SK-N-SH (cell line): ENCODE results near the gene TOR1A. TPM values are rescaled to one million over a fixed set of nuclear protein-coding genes. Genes with fewer than 3 reads are reported as not detected.

ENCODE experiments used
- CTCF ChIA-PET: fragments of 300-600, 350-600 bp; formaldehyde crosslinking; extraction: SDS; loops from one replicate; lab custom pipeline; 2021; lab: Yijun Ruan, JAX
- POLR2A ChIA-PET: fragments of 350-600 bp; sonication (Branson Sonifier 250); formaldehyde crosslinking; extraction: SDS; loops from one replicate; lab custom pipeline; 2020; ENCODE audit warnings: antibody characterized with exemption, inconsistent platforms; lab: Yijun Ruan, JAX
- DNase-seq: peaks from one replicate; pipeline ENCODE4 v3.0.0; 2012
- H2AFZ ChIP-seq: fragments of 200-600 bp; sonication (generic); 2 replicates; pipeline ENCODE4 v1.8.1; 2016; ENCODE audit warnings: antibody characterized with exemption, mild to moderate bottlenecking, low read depth
- H3F3A ChIP-seq: fragments of 200-600 bp; sonication (generic); replicated peaks from 2 replicates; pipeline ENCODE3; 2016; ENCODE audit warnings: antibody characterized with exemption, mild to moderate bottlenecking; ENCODE audit not compliant: insufficient read depth
- H3K27ac ChIP-seq, 2 experiments: fragments of 200-500 bp in 1 of 2; fragments of 200-600 bp in 1 of 2; sonication (Bioruptor generic) in 1 of 2; sonication (generic), shearing (Covaris generic) in 1 of 2; 2 replicates each; pipeline versions ENCODE4 v1.5.1 to v1.6.1; 2014 to 2016; ENCODE audit warnings: low read depth in 2 of 2, inconsistent platforms in 1 of 2, low read length in 1 of 2, mild to moderate bottlenecking in 1 of 2, mixed read lengths in 1 of 2
- H3K27me3 ChIP-seq: fragments of 200-600 bp; sonication (generic), shearing (Covaris generic); 2 replicates; pipeline ENCODE4 v1.6.1; 2016; ENCODE audit warnings: mixed run types; ENCODE audit not compliant: insufficient read depth
- H3K36me3 ChIP-seq, 2 experiments: fragments of 200-500 bp in 1 of 2; fragments of 200-600 bp in 1 of 2; sonication (Bioruptor generic) in 1 of 2; sonication (generic) in 1 of 2; replicated peaks in 1 of 2; 2 replicates each; pipeline versions ENCODE3 to v1.5.1; 2014 to 2016; ENCODE audit warnings: low read length in 1 of 2, mild to moderate bottlenecking in 1 of 2; ENCODE audit not compliant: insufficient read depth in 2 of 2, control insufficient read depth in 1 of 2
- H3K4me1 ChIP-seq, 2 experiments: fragments of 200-500 bp in 1 of 2; fragments of 200-600 bp in 1 of 2; sonication (Bioruptor generic) in 1 of 2; sonication (generic), shearing (Covaris generic) in 1 of 2; 2 replicates each; pipeline versions ENCODE4 v1.5.1 to v1.6.1; 2014 to 2016; ENCODE audit warnings: low read depth in 1 of 2, low read length in 1 of 2, mixed run types in 1 of 2; ENCODE audit not compliant: insufficient read depth in 2 of 2, control insufficient read depth in 1 of 2
- H3K4me2 ChIP-seq: fragments of 200-600 bp; sonication (generic), shearing (Covaris generic); 2 replicates; pipeline ENCODE4 v1.6.1; 2017; ENCODE audit warnings: mixed run types
- H3K4me3 ChIP-seq, 2 experiments: fragments of 200-500 bp in 1 of 2; fragments of 200-600 bp in 1 of 2; sonication (Bioruptor generic) in 1 of 2; sonication (generic), shearing (Covaris generic) in 1 of 2; 2 replicates each; pipeline versions ENCODE4 v1.5.1 to v1.8.1; 2014 to 2016; ENCODE audit warnings: low read depth in 2 of 2, inconsistent platforms in 1 of 2, low read length in 1 of 2, mild to moderate bottlenecking in 1 of 2, mixed read lengths in 1 of 2, moderate library complexity in 1 of 2
- H3K79me2 ChIP-seq: fragments of 200-600 bp; sonication (generic); 2 replicates; pipeline ENCODE4 v1.8.1; 2017; ENCODE audit warnings: mild to moderate bottlenecking; ENCODE audit not compliant: insufficient read depth
- H3K9ac ChIP-seq: fragments of 200-600 bp; sonication (generic); 2 replicates; pipeline ENCODE4 v1.6.1; 2017; ENCODE audit warnings: mixed run types
- H3K9me2 ChIP-seq: fragments of 200-600 bp; sonication (generic); 2 replicates; pipeline ENCODE4 v1.6.1; 2017; ENCODE audit warnings: mixed run types
- H3K9me3 ChIP-seq: fragments of 200-600 bp; sonication (generic); 2 replicates; pipeline ENCODE4 v1.6.1; 2017; ENCODE audit warnings: mixed run types, mild to moderate bottlenecking, moderate library complexity
- H4K20me1 ChIP-seq: fragments of 200-600 bp; sonication (generic); 2 replicates; pipeline ENCODE4 v1.6.1; 2017; ENCODE audit warnings: mild to moderate bottlenecking, mixed run types; ENCODE audit not compliant: insufficient read depth
- CHD2 ChIP-seq: fragments of 150-350 bp; IDR thresholded peaks from 2 replicates; pipeline ENCODE4 v1.6.1; 2018; ENCODE audit warnings: low read length; ENCODE audit not compliant: partially characterized antibody
- ELF1 ChIP-seq: IDR thresholded peaks from 2 replicates; pipeline ENCODE4 v1.4.0; 2012
- EZH2phosphoT487 ChIP-seq: fragments of 200-600 bp; sonication (generic); IDR thresholded peaks from 2 replicates; pipeline ENCODE4 v1.6.1; 2017; ENCODE audit warnings: low read depth, mixed run types, mild to moderate bottlenecking, antibody characterized with exemption, moderate library complexity, borderline replicate concordance
- FOSL2 ChIP-seq: IDR thresholded peaks from 2 replicates; pipeline ENCODE4 v1.4.0; 2012; ENCODE audit warnings: low read depth, mild to moderate bottlenecking, moderate library complexity, borderline replicate concordance
- FOXM1 ChIP-seq: IDR thresholded peaks from 2 replicates; pipeline ENCODE4 v1.4.0; 2012; ENCODE audit warnings: low read depth, mild to moderate bottlenecking
- GABPA ChIP-seq: IDR thresholded peaks from 2 replicates; pipeline ENCODE4 v1.4.0; 2012; ENCODE audit warnings: low read depth, mild to moderate bottlenecking
- GATA2 ChIP-seq: sonication (generic); formaldehyde crosslinking; IDR thresholded peaks from 2 replicates; pipeline ENCODE4 v1.5.0; 2020; ENCODE audit warnings: mild to moderate bottlenecking, missing genetic modification reagents
- JUND ChIP-seq: IDR thresholded peaks from 2 replicates; pipeline ENCODE4 v1.4.0; 2012
- MEF2A ChIP-seq: IDR thresholded peaks from 2 replicates; pipeline ENCODE4 v1.4.0; 2012; ENCODE audit warnings: low read depth, borderline replicate concordance
- MXI1 ChIP-seq: IDR thresholded peaks from 2 replicates; pipeline ENCODE4 v1.6.1; 2012; ENCODE audit warnings: mild to moderate bottlenecking, low read depth, low read length, improper control_type of control experiment
- NRF1 ChIP-seq: IDR thresholded peaks from 2 replicates; pipeline ENCODE4 v1.6.1; 2012; ENCODE audit warnings: low read depth, mild to moderate bottlenecking, low read length
- PBX3 ChIP-seq: IDR thresholded peaks from 2 replicates; pipeline ENCODE4; 2012
- SMC3 ChIP-seq: IDR thresholded peaks from 2 replicates; pipeline ENCODE4 v1.6.1; 2012; ENCODE audit warnings: low read depth, low read length, improper control_type of control experiment
- TEAD4 ChIP-seq: IDR thresholded peaks from 2 replicates; pipeline ENCODE4 v1.4.0; 2012; ENCODE audit warnings: mild to moderate bottlenecking, borderline replicate concordance; ENCODE audit not compliant: insufficient read depth
- USF1 ChIP-seq: IDR thresholded peaks from 2 replicates; pipeline ENCODE4 v1.4.0; 2012; ENCODE audit warnings: low read depth, borderline replicate concordance
- YY1 ChIP-seq: IDR thresholded peaks from 2 replicates; pipeline ENCODE4 v1.4.0; 2012; ENCODE audit warnings: low read depth, mild to moderate bottlenecking
- ZBTB33 ChIP-seq: IDR thresholded peaks from 2 replicates; pipeline ENCODE4 v1.4.0; 2012; ENCODE audit warnings: low read depth, borderline replicate concordance
- WGBS: methylation state at CpG from one replicate; pipeline ENCODE4 v1.1.6; 2017; ENCODE audit warnings: low lambda C conversion rate; 5-methylcytosine and 5-hydroxymethylcytosine counted together
- polyA plus RNA-seq, 3 experiments: library from polyadenylated mRNA; depleted of rRNA; stranded (reverse); fragments of >200 nt; gene quantifications; 2 replicates each; pipeline ENCODE4 v1.2.3, GENCODE V29; 2012
- TF ChIP-seq, protein P1 (sequence below): fragments of 200-600 bp; sonication (generic); IDR thresholded peaks from 2 replicates; pipeline ENCODE4 v1.6.1; 2017; ENCODE audit warnings: antibody characterized with exemption, mild to moderate bottlenecking, moderate library complexity
- TF ChIP-seq, protein P2 (sequence below): fragments of 150-350 bp; IDR thresholded peaks from 2 replicates; pipeline ENCODE4 v1.6.1; 2017; ENCODE audit warnings: antibody characterized with exemption, low read length, low read depth, borderline replicate concordance
- TF ChIP-seq, protein P3 (sequence below): IDR thresholded peaks from 2 replicates; pipeline ENCODE4 v1.6.1; 2012; ENCODE audit warnings: mild to moderate bottlenecking, low read depth, low read length, moderate library complexity

Gene TOR1A, protein sequence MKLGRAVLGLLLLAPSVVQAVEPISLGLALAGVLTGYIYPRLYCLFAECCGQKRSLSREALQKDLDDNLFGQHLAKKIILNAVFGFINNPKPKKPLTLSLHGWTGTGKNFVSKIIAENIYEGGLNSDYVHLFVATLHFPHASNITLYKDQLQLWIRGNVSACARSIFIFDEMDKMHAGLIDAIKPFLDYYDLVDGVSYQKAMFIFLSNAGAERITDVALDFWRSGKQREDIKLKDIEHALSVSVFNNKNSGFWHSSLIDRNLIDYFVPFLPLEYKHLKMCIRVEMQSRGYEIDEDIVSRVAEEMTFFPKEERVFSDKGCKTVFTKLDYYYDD
- polyA plus RNA-seq (2012; rRNA removed), result 85.3 and 120 TPM in 2 replicates
- 96.1 and 107 TPM in 2 replicates for polyA plus RNA-seq (2012; cell fraction: cytosol; rRNA removed)
- 41.4 and 53.5 TPM in 2 replicates for polyA plus RNA-seq (2012; cell fraction: nucleus; rRNA removed)

GRCh38 chr9:129823935-129824601, at the start of gene TOR1A:
TOR1A (minus strand) TSS chr9:129824136; CDS start chr9:129824085, 51 bp downstream.
- Histone ChIP-seq H3K79me2 (peaks cover 28% of the 10 kb centered on the region), H4K20me1 (no peaks in the 10 kb centered on the region), H3K9ac (peak within 1 kb of the TSS; percentile 89), H3F3A (peaks cover 20% of the 10 kb centered on the region), H3K27me3 (no peaks in the 10 kb centered on the region), H2AFZ (peak within 1 kb of the TSS; percentile 94), H3K4me1 (peaks cover 0 to 7% of the 10 kb centered on the region in 2 experiments; a peak in 1 of 4 replicates), H3K9me3 (no peaks in the 10 kb centered on the region), H3K9me2 (no peaks in the 10 kb centered on the region), H3K27ac (peak within 1 kb of the TSS; percentile 60 to 82; a peak in 3 of 4 replicates), H3K36me3 (peaks cover 22 to 51% of the 10 kb centered on the region in 2 experiments), H3K4me2 (peak within 1 kb of the TSS; percentile 95), H3K4me3 (peak within 1 kb of the TSS; percentile 65 to 76)
- CTCF ChIA-PET, result interaction anchor here (0.6 to 1.4 kb wide), 4 partner anchors 13 to 216 kb away, joined by 3 to 5 read pairs (median 4); no protein-coding TSS in a partner anchor
- POLR2A ChIA-PET, result no interaction called here
- DNase-seq, result peak; percentile 94
- 5% methylated on average over 27 of the region's 47 CpGs for WGBS
- TF ChIP-seq USF1, result peak; percentile 87
- TF ChIP-seq, protein P1, sequence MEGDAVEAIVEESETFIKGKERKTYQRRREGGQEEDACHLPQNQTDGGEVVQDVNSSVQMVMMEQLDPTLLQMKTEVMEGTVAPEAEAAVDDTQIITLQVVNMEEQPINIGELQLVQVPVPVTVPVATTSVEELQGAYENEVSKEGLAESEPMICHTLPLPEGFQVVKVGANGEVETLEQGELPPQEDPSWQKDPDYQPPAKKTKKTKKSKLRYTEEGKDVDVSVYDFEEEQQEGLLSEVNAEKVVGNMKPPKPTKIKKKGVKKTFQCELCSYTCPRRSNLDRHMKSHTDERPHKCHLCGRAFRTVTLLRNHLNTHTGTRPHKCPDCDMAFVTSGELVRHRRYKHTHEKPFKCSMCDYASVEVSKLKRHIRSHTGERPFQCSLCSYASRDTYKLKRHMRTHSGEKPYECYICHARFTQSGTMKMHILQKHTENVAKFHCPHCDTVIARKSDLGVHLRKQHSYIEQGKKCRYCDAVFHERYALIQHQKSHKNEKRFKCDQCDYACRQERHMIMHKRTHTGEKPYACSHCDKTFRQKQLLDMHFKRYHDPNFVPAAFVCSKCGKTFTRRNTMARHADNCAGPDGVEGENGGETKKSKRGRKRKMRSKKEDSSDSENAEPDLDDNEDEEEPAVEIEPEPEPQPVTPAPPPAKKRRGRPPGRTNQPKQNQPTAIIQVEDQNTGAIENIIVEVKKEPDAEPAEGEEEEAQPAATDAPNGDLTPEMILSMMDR, result no peak
- TF ChIP-seq FOXM1, result no peak
- TF ChIP-seq FOSL2, result no peak
- TF ChIP-seq, protein P2, sequence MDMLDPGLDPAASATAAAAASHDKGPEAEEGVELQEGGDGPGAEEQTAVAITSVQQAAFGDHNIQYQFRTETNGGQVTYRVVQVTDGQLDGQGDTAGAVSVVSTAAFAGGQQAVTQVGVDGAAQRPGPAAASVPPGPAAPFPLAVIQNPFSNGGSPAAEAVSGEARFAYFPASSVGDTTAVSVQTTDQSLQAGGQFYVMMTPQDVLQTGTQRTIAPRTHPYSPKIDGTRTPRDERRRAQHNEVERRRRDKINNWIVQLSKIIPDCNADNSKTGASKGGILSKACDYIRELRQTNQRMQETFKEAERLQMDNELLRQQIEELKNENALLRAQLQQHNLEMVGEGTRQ, result peak; percentile 44; the same call in 1 of the 2 replicates
- TF ChIP-seq MEF2A, result no peak
- peak; percentile 97 for TF ChIP-seq MXI1
- TF ChIP-seq YY1, result peak; percentile 100
- TF ChIP-seq NRF1, result no peak
- peak; percentile 98 for TF ChIP-seq ELF1
- TF ChIP-seq PBX3, result 0 out of 2 replicates have a peak, but pooled peaks have one; percentile 15
- peak; percentile 96 for TF ChIP-seq ZBTB33
- TF ChIP-seq GATA2 (CRISPR knock-in tag), result no peak
- no peak for TF ChIP-seq EZH2phosphoT487
- no peak for TF ChIP-seq TEAD4
- no peak for TF ChIP-seq SMC3
- TF ChIP-seq JUND, result no peak
- peak; percentile 92 for TF ChIP-seq GABPA
- TF ChIP-seq CHD2, result peak; percentile 98
- TF ChIP-seq, protein P3, sequence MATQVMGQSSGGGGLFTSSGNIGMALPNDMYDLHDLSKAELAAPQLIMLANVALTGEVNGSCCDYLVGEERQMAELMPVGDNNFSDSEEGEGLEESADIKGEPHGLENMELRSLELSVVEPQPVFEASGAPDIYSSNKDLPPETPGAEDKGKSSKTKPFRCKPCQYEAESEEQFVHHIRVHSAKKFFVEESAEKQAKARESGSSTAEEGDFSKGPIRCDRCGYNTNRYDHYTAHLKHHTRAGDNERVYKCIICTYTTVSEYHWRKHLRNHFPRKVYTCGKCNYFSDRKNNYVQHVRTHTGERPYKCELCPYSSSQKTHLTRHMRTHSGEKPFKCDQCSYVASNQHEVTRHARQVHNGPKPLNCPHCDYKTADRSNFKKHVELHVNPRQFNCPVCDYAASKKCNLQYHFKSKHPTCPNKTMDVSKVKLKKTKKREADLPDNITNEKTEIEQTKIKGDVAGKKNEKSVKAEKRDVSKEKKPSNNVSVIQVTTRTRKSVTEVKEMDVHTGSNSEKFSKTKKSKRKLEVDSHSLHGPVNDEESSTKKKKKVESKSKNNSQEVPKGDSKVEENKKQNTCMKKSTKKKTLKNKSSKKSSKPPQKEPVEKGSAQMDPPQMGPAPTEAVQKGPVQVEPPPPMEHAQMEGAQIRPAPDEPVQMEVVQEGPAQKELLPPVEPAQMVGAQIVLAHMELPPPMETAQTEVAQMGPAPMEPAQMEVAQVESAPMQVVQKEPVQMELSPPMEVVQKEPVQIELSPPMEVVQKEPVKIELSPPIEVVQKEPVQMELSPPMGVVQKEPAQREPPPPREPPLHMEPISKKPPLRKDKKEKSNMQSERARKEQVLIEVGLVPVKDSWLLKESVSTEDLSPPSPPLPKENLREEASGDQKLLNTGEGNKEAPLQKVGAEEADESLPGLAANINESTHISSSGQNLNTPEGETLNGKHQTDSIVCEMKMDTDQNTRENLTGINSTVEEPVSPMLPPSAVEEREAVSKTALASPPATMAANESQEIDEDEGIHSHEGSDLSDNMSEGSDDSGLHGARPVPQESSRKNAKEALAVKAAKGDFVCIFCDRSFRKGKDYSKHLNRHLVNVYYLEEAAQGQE, result no peak
